ENCODE data around the gene FER1L5. TPM values are rescaled to one million over a fixed set of nuclear protein-coding genes. Genes with fewer than 3 reads are reported as not detected.

Gene FER1L5
- total and polyA plus RNA-seq, 2 experiments from 2014 or later, result 0.18 to 0.76 TPM

GRCh38 chr2:96688649-96689430 lies 46.3 kb downstream of the FER1L5 start:
- ATAC-seq (no peak), DNase-seq (ENCODE audit: low spot score) (no peak)
- Histone ChIP-seq H3K4me1 (ENCODE audit: insufficient read depth) (no peaks in the 10 kb centered on the region), H3K27ac (ENCODE audit: low read depth) (no peak overlapping the region), H3K79me2 (replicated peaks; ENCODE audit: insufficient read depth) (no peaks in the 10 kb centered on the region), H3K36me3 (ENCODE audit: insufficient read depth) (no peaks in the 10 kb centered on the region), H2AFZ (no peak overlapping the region), H4K20me1 (replicated peaks; ENCODE audit: insufficient read depth) (no peaks in the 10 kb centered on the region), H3K27me3 (ENCODE audit: insufficient read depth) (no peaks in the 10 kb centered on the region), H3K4me2 (no peak overlapping the region), H3K4me3 (no peak overlapping the region), H3F3A (replicated peaks; ENCODE audit: low read depth) (no peaks in the 10 kb centered on the region), H3K9me2 (ENCODE audit: insufficient read depth) (no peaks in the 10 kb centered on the region)
- Mint-ChIP-seq H3K27me3 (ENCODE audit: insufficient read depth, low read depth, poor library complexity) (peaks cover 12% of the 10 kb centered on the region), H3K4me1 (peaks cover 5% of the 10 kb centered on the region; the same call in 1 of the 3 replicates), H3K9me3 (no peaks in the 10 kb centered on the region), H3K36me3 (ENCODE audit: low read depth) (no peaks in the 10 kb centered on the region), H3K27ac (no peak overlapping the region), H3K4me3 (no peak overlapping the region)
- TF ChIP-seq NANOG (IDR thresholded peaks at IDR 0.05; ENCODE audit: borderline replicate concordance) (no peak), POLR2AphosphoS5 (IDR thresholded peaks at IDR 0.05; ENCODE audit: low read depth) (no peak), CTCF (conservative IDR thresholded peaks at IDR 0.05; ENCODE audit: low read depth in 2 of 2) (no peak), ZNF331 (CRISPR knock-in tag; IDR thresholded peaks at IDR 0.05; ENCODE audit: low read depth) (no peak), REST (IDR thresholded peaks at IDR 0.05; ENCODE audit: unreplicated experiment) (no peak), JUNB (IDR thresholded peaks at IDR 0.05; ENCODE audit: unreplicated experiment) (no peak), ZNF462 (CRISPR knock-in tag; IDR thresholded peaks at IDR 0.05) (no peak)
